GM19239 (cell line): ENCODE data around the gene CDKN1C.

Source experiments
- DNase-seq: peaks from one replicate; pipeline ENCODE4 v3.0.0; 2011; ENCODE audit warnings: low spot score; ENCODE audit not compliant: insufficient read length
- FAIRE-seq: peaks from 2 replicates; lab custom pipeline; 2011; peaks lifted over from hg19 to GRCh38; lab: Jason Lieb, UNC

The CDKN1C gene

DNA sequence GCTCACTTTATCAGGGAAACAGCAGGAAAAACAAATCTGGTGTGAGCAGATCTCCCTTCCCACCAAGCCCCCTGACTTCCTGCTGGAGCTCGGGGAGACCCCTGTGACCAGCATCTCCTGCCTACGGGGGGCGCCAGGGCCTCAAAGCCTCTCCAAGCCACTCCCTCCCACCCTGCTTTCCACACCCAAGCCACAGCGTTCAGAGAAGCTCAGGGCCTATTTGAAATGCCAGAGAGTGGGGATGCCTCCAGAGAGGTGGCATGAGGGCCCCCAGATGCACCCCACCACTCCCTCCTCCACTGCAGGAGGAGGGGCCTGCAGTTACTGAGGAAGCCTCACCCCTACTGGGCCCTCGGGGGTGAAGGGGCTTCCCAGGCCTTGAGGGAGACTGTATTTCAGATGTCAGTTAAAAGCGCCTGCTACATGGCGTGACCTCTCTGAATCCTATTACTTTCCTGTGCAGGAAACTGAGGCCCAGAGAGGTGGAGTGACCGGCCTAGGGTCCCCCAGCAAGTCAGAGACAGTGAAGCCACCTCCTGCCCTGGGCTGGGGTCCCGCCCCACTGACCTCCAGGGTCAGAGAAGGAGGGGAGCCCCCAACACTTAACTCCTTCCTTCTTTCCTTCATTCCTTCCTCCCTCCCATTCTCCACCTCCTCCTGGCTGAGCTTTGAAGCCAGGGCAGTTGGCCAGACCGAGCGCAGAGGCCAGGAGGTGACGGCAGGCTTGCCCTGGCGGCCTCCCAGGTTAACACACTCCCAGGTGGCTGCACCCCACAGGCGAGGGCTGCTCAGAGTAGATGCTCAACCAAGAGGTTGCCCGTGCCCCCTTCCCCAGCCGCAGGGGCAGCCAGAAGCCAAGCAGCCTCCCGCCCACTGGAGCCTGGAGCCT is 6.0 kb upstream of the CDKN1C start:
- no peak for DNase-seq
- no peak for FAIRE-seq

DNA sequence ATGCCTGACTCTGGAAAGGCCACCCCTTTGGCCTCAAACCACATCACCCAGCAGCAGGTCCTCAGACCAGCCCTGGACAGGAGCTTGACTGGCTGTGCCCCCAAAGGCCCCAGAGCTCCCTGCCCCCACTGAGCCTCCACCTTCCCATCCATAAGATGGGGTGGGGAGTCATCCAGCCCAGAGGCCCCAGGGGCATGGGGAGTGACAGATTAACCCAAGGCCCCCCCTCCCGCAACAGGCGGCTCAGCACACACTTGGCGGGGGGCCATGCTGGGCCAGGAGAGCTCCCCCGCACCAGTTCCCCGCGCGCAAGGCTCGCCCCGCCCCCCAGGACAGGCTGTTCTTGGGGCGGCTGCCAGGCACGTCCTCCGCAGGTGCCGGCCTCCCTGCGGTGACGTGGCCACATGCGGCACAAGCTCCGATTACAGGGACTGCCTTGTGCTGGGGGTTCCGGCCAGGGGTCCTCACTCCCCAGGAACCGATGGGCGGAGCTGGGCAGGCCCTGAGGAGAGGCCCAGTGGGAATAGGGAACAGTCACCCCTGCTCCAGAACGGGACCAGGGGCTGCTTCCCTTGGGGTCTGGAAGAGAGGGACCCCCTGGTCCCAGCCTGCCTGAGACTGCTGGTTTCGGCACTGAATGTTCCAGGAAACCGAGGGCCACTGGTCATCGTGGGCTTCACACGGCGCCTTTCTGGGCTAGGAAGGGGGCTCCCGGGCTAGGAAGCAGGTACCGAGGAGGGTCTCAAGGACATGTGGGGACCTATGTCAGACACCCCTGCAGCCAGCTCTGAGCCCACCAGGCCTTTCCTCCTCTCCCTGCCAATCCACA is 5.1 kb upstream of the CDKN1C start:
- no peak for DNase-seq

DNA sequence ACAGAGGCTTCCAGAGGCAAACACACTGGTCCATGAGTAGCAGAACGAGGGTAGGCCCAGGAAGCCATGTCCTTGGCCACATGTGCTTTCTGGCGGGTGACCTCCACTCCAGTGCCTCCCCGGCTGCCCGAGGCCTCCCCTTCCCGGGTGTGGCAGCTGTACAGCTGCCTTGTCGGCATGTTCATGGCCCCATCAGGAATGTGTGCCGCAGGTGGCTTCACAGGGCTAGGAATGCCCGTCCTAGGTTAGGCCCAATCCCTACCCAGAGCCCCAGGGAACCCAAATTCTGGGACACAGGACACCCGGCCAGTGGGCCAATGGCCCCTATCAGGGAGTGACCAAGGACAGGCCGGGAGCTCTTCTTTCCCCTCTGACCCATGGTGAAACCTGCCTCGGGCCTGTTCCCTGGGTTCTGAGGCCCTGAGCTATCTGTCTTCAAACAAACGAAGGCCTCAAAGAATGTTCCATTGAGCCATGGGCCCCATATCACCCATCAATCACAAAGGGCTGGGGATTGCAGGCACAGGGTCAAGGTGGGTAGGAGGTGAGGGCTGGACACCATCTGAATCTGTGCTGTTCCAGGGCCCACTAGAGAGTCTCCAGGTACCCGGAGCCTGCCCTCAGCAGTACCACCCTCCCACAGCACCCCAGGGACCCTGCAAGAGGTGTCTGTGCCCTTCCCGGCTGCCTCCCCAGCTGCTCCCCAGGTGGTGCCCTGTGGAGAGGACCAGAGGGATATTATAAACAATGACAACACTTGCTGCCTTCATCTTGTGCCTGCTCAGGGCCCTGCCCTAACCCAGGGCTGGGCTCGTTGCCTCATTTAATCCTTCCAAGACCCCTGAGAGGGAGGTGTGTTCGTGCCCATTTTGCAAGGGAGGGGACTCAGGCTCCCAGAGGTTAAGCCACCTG is 4.0 kb upstream of the CDKN1C start:
- FAIRE-seq (no peak), DNase-seq (no peak)

More for the DNA sequence above, 5.1 kb upstream of the CDKN1C start:
- FAIRE-seq, result no peak

DNA sequence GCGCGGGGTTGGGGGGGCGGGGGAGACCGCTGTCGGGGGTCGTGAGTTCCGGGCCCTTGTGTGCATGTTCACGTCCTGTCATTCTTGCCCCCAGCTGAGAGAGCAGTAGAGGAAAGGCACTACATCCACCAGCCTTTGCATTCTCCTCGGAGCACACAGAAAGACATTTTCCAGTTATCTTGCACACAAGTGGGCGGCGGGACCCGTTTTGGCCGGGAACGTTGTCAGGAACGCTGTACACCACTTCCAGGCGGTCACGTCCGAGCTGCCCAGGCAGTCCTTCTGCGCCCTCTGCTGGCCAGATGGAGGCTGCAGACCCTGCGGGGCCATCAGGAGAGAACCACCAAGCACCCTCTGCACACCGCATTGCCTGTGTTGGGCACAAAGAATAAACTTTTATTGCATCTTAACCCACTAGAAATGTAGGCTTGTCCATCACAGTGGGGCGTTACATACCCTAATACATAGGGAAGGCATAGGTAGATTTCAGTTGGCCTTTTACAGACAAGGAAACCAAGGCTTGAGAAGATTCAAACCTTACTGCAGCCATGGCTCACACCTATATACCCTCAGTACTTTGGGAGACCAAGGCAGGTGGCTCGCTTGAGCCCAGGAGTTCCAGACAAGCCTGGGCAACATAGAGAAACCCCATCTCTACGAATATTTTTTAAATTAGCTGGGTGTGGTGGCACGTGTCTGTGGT is 2.8 kb upstream of the CDKN1C start:
- FAIRE-seq (peak; percentile 80), DNase-seq (peak; percentile 84)

GRCh38 chr11:2887515-2888195 is 2.1 kb upstream of the CDKN1C start:
- DNase-seq (no peak), FAIRE-seq (no peak)

- DNase-seq, result no peak
- no peak for FAIRE-seq
Observed at GRCh38 chr11:2886936-2887335, 1.4 kb upstream of the CDKN1C start.

- DNase-seq, result no peak
- FAIRE-seq, result no peak
Observed at GRCh38 chr11:2886191-2886894, 768 bp upstream of the CDKN1C start.

DNA sequence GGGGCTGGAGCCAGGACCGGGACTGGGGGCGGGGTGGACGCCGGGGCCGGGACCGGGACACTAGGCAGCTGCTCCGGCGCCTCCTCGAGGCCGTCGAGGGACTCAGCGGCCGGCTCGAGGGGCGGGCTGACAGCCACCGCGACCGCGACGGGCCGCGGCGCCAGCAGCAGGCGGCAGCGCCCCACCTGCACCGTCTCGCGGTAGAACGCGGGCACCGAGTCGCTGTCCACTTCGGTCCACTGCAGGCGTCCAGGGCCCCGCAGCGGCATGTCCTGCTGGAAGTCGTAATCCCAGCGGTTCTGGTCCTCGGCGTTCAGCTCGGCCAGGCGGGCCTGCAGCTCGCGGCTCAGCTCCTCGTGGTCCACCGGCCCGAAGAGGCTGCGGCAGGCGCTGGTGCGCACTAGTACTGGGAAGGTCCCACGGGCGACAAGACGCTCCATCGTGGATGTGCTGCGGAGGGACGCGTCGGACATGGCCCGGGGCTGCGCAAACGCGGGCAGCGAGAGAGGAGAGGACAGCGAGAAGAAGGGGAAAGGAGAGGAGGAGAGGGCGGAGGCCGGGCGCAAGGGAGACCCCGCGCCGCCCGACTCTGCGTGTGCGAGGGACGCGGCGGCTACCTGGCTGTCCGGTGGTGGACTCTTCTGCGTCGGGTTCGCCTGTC is 428 bp downstream of the CDKN1C start:
- DNase-seq (peak; percentile 63), FAIRE-seq (no peak)

DNA sequence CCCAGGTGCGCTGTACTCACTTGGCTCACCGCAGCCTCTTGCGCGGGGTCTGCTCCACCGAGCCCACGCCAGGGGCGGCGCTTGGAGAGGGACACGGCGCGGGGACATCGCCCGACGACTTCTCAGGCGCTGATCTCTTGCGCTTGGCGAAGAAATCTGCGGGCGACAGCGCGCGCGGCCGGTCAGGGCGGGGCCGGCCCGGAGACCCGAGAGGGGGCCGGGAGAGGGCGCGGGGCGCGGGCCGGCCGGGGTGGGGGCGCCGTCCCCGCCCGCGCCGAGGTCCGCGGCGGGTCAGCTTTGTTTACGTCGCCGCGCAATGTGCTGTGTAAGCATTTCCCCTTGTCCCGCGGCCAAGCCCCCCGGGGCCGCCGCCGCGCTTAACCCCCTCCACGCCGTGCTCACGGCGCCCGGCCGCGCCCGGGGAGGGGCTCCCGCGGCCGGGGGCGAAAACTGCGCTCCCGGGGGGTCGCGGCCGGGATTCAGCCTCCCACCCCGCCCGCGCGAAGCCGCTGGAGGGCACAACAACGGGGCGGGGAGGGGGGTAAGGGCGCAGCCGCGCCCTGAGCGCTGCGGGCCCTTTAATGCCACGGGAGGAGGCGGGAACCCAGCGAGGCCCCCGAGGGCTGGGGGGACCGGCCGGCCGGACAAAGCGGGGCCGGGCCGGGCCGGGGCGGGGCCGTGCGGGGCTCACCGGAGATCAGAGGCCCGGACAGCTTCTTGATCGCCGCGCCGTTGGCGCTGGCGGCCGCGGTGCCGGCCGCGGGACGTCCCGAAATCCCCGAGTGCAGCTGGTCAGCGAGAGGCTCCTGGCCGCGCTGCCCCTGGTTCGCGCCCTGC is 1.4 kb downstream of the CDKN1C start:
- no peak for FAIRE-seq
- no peak for DNase-seq

DNA sequence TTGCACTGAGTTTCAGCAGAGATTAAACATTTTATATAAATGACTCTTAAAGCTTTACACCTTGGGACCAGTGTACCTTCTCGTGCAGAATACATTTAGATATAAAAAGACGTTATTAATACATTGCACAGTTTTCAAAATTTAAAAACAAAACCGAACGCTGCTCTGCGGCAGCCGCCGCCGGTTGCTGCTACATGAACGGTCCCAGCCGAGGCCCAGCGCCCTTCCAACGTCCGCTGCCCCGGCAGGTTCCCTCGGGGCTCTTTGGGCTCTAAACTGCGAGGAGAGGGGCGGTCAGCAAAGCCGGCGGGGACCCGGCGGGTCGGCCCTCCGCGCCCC is 2.0 kb downstream of the CDKN1C start:
- DNase-seq (no peak), FAIRE-seq (no peak)

DNA sequence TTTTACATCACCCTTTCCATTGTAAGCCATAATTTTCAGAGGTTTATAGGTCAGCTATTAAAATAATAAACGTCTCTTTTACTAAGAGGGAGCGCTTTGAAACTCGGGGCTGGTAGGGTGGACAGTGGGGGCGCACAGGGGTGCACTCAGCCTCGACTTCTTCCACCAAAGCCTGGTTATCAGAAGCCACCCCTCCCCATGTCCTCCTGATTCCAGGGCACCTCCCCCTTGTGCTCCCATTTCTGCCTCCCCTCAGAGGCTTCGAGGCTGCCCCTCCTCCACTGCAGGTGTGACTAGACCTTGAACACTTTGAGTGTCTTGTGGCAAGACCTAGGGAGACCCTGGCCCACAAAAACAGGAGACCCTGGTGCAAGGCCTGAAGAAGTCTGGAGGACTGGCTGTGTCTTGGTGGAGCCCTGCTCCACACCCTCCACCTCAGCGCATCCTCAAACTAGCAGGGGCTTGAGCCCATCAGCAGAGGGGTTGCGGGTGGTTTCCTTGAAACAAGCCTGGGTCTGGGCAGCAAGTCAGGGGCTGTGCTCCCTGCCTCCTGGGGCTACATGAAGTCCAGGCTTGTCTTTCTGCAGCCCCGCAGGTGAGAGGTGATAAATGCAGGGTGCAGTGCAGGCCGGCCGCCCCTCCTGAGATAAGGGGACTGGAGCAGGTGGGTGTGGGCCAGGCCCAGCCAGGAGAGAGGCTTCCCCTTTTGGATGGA is 3.0 kb downstream of the CDKN1C start:
- DNase-seq, result no peak
- no peak for FAIRE-seq

GRCh38 chr11:2881981-2882375 is 3.6 kb downstream of the CDKN1C start:
- DNase-seq, result no peak
- no peak for FAIRE-seq

DNA sequence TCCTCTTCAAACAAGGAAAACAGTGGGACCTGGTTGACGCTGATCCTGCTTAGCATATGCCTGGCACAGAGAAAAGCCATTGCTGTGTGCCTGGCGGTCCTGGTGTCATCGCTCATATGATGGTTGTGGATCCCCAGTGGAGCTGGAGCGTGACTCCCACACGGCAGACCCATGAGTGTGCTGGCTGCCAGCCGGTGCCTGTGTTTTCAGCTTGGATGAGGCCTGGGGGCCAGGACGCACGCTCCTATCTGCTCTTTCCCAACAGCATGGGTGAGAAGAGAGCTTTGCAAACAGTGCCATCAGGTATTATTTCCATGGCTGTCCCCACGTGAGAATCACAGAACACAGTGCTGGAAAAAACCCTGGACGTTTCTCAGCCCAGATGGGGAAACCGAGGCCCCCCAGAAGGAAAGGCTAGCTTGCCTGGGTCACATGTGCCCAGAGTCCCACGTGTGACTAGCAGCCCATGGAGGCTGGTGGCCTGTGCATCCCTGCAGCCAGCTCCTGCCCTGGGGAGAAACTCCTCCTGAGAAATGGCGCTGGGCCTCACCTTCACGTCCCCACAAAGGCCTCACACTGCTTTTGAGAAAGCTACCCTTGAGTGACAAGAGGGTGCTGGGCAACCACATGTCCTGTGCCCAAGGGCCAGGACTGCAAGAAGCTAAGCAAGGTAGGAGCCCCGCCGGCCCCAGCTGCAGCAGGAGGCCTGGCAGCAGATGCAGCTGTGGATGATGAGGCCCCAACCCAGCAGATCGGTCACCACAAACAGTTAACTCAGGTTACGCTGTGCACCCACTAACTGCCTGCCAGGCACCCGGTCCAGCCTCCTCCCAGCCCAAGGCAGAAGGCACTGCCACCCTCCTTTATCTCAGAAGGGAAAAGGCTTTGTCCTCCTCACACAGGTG is 4.2 kb downstream of the CDKN1C start:
- FAIRE-seq (no peak), DNase-seq (no peak)

- DNase-seq (no peak), FAIRE-seq (no peak)
Observed at GRCh38 chr11:2880646-2881045, 4.9 kb downstream of the CDKN1C start.

DNA sequence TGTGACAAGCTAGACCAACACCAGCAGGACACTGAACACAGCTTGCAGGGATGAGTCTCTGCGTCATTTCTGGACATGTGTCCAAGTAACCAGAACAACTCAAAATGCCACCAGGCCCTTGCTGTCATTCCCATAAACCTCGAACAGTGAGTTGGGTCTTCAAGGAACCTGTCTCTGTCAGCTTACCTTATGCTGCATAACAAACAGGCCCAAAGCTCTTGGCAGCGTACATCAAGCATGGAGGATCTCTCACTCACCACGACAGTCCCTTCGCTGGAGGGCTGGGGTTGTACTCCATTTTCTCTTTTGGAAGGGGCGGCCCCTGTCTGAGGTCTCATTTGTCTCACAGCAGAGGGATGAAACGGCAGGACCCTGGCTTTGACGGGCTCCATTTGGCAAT is 6.8 kb downstream of the CDKN1C start:
- FAIRE-seq (no peak), DNase-seq (no peak)

- DNase-seq, result no peak
- no peak for FAIRE-seq
Observed at GRCh38 chr11:2877474-2877873, 8.1 kb downstream of the CDKN1C start.
